H1 (cell line): Measurements from ENCODE around the gene DIDO1. TPM values are rescaled to one million over a fixed set of nuclear protein-coding genes. Genes with fewer than 3 reads are reported as not detected.

Experiments used
- CTCF ChIA-PET: fragments of 300-600 bp; sonication (Branson Sonifier 250); formaldehyde crosslinking; loops from one replicate; lab custom pipeline; 2021; ENCODE audit not compliant: partially characterized antibody; lab: Charles Lee
- POLR2A ChIA-PET: fragments of 300-600 bp; sonication (Branson Sonifier 250); formaldehyde crosslinking; loops from one replicate; lab custom pipeline; 2021; ENCODE audit warnings: inconsistent platforms; ENCODE audit not compliant: partially characterized antibody; lab: Charles Lee
- DNase-seq, 2 experiments: peaks; one replicate each; pipeline versions ENCODE4 v3.0.0 to v3.0.0-alpha.2; 2010 to 2022; ENCODE audit warnings: low spot score in 2 of 2, low read depth in 1 of 2, mixed read lengths in 1 of 2
- FAIRE-seq: peaks from 2 replicates; lab custom pipeline; 2011; peaks lifted over from hg19 to GRCh38; lab: Jason Lieb, UNC
- H2AFZ ChIP-seq: 2 replicates; pipeline ENCODE4 v1.8.1; 2012; ENCODE audit warnings: low read length, inconsistent platforms
- H2AK5ac ChIP-seq: 2 replicates; pipeline ENCODE4 v1.6.1; 2013; ENCODE audit warnings: low read depth, low read length
- H2BK120ac ChIP-seq: replicated peaks from 2 replicates; pipeline ENCODE3; 2013; ENCODE audit warnings: low read depth, low read length, inconsistent platforms
- H2BK12ac ChIP-seq: 2 replicates; pipeline ENCODE4 v1.6.1; 2013; ENCODE audit warnings: low read depth, low read length
- H2BK15ac ChIP-seq: 2 replicates; pipeline ENCODE4 v1.6.1; 2013; ENCODE audit warnings: low read length
- H2BK20ac ChIP-seq: 2 replicates; pipeline ENCODE4 v1.6.1; 2013; ENCODE audit warnings: low read length
- H2BK5ac ChIP-seq: 2 replicates; pipeline ENCODE4 v1.6.1; 2013; ENCODE audit warnings: low read depth, low read length
- H3K14ac ChIP-seq: 2 replicates; pipeline ENCODE4 v1.6.1; 2013; ENCODE audit warnings: inconsistent platforms; ENCODE audit not compliant: insufficient read length
- H3K18ac ChIP-seq: 2 replicates; pipeline ENCODE4 v1.6.1; 2013; ENCODE audit warnings: low read length; ENCODE audit errors: extremely low read depth
- H3K23ac ChIP-seq: 2 replicates; pipeline ENCODE4 v1.6.1; 2013; ENCODE audit warnings: inconsistent platforms; ENCODE audit not compliant: insufficient read length
- H3K23me2 ChIP-seq: 2 replicates; pipeline ENCODE4 v1.6.1; 2013; ENCODE audit warnings: low read depth, low read length
- H3K27ac ChIP-seq: 2 replicates; pipeline ENCODE4 v1.6.1; 2011; ENCODE audit warnings: low read depth, low read length, inconsistent platforms
- H3K27me3 ChIP-seq, 4 experiments: replicated peaks in 1 of 4; 1 replicate in 1 of 4; 2 replicates in 3 of 4; pipeline versions ENCODE4 v1.6.1 to v1.8.1; 2011 to 2013; ENCODE audit warnings: low read length in 3 of 4, mild to moderate bottlenecking in 3 of 4, inconsistent platforms in 2 of 4, mixed read lengths in 2 of 4, moderate library complexity in 1 of 4; ENCODE audit not compliant: control insufficient read depth in 3 of 4, insufficient read depth in 3 of 4; ENCODE audit errors: extremely low read depth in 1 of 4
- H3K36me3 ChIP-seq, 4 experiments: 2 replicates each; pipeline versions ENCODE4 v1.6.1 to v1.8.1; 2011 to 2013; ENCODE audit warnings: mild to moderate bottlenecking in 4 of 4, low read length in 3 of 4, moderate library complexity in 2 of 4, control low read depth in 1 of 4, inconsistent platforms in 1 of 4; ENCODE audit not compliant: insufficient read depth in 4 of 4, control insufficient read depth in 2 of 4
- H3K4ac ChIP-seq: replicated peaks from 2 replicates; pipeline ENCODE3; 2013; ENCODE audit warnings: low read length, low read depth, mixed read lengths, inconsistent platforms; ENCODE audit not compliant: insufficient read length
- H3K4me1 ChIP-seq, 4 experiments: replicated peaks in 1 of 4; 1 replicate in 1 of 4; 2 replicates in 3 of 4; pipeline versions ENCODE4 v1.6.1 to v1.8.1; 2011 to 2013; ENCODE audit warnings: low read length in 3 of 4, inconsistent platforms in 2 of 4, mixed read lengths in 1 of 4; ENCODE audit not compliant: insufficient read depth in 4 of 4, control insufficient read depth in 3 of 4
- H3K4me2 ChIP-seq, 2 experiments: 2 replicates each; pipeline versions ENCODE4 v1.6.1 to v1.8.1; 2011 to 2013; ENCODE audit warnings: low read depth in 2 of 2, low read length in 2 of 2, control low read depth in 1 of 2, inconsistent platforms in 1 of 2, mild to moderate bottlenecking in 1 of 2; ENCODE audit not compliant: insufficient read depth in 1 of 2
- H3K4me3 ChIP-seq, 4 experiments: fragments of 200-600, 300-600 bp in 1 of 4; sonication (generic), shearing (Covaris generic), sonication (Bioruptor Twin) in 1 of 4; 2 replicates each; pipeline versions ENCODE4 v1.5.1 to v1.8.1; 2011 to 2016; ENCODE audit warnings: low read length in 4 of 4, low read depth in 3 of 4, control low read depth in 2 of 4, inconsistent platforms in 2 of 4, mild to moderate bottlenecking in 2 of 4, mixed read lengths in 1 of 4, moderate library complexity in 1 of 4; ENCODE audit not compliant: insufficient read depth in 2 of 4; ENCODE audit errors: extremely low read depth in 1 of 4
- H3K56ac ChIP-seq: replicated peaks from 2 replicates; pipeline ENCODE3; 2013; ENCODE audit warnings: low read depth, mild to moderate bottlenecking, mixed read lengths, low read length, inconsistent platforms; ENCODE audit not compliant: insufficient read length
- H3K79me1 ChIP-seq: 2 replicates; pipeline ENCODE4 v1.6.1; 2013; ENCODE audit warnings: low read depth, low read length, control low read depth
- H3K79me2 ChIP-seq, 2 experiments: 2 replicates each; pipeline versions ENCODE4 v1.6.1 to v1.8.1; 2012 to 2013; ENCODE audit warnings: low read length in 2 of 2, mild to moderate bottlenecking in 2 of 2, inconsistent platforms in 1 of 2; ENCODE audit not compliant: insufficient read depth in 2 of 2, control insufficient read depth in 1 of 2
- H3K9ac ChIP-seq, 4 experiments: replicated peaks in 1 of 4; 1 replicate in 1 of 4; 2 replicates in 3 of 4; pipeline versions ENCODE4 v1.6.1 to v1.8.1; 2011 to 2013; ENCODE audit warnings: low read depth in 3 of 4, low read length in 3 of 4, control low read depth in 2 of 4, mild to moderate bottlenecking in 2 of 4, moderate library complexity in 2 of 4, inconsistent platforms in 1 of 4; ENCODE audit errors: extremely low read depth in 1 of 4
- H3K9me3 ChIP-seq, 2 experiments: 2 replicates each; pipeline versions ENCODE4 v1.6.1 to v1.8.1; 2012 to 2013; ENCODE audit warnings: mild to moderate bottlenecking in 2 of 2, moderate library complexity in 2 of 2, control low read depth in 1 of 2, inconsistent platforms in 1 of 2, low read depth in 1 of 2, low read length in 1 of 2, mixed read lengths in 1 of 2; ENCODE audit not compliant: insufficient read depth in 2 of 2
- H4K20me1 ChIP-seq, 2 experiments: replicated peaks in 1 of 2; 2 replicates each; pipeline versions ENCODE3 to v1.8.1; 2011 to 2013; ENCODE audit warnings: inconsistent platforms in 2 of 2, low read length in 2 of 2, mild to moderate bottlenecking in 1 of 2; ENCODE audit not compliant: insufficient read depth in 2 of 2, control insufficient read depth in 1 of 2
- H4K5ac ChIP-seq: 2 replicates; pipeline ENCODE4 v1.6.1; 2013; ENCODE audit warnings: low read length, low read depth, mixed read lengths, inconsistent platforms; ENCODE audit not compliant: insufficient read length
- H4K8ac ChIP-seq: 2 replicates; pipeline ENCODE4 v1.8.0; 2013; ENCODE audit warnings: mild to moderate bottlenecking, moderate library complexity, low read length, inconsistent platforms; ENCODE audit not compliant: insufficient read depth; ENCODE audit errors: extremely low read depth
- H4K91ac ChIP-seq: replicated peaks from 2 replicates; pipeline ENCODE3; 2013; ENCODE audit warnings: low read length, mixed read lengths, inconsistent platforms; ENCODE audit not compliant: insufficient read length
- BCL11A ChIP-seq, 2 experiments: IDR thresholded peaks; one replicate each; pipeline ENCODE4 v1.6.1; 2011; ENCODE audit warnings: low read depth in 2 of 2, low read length in 2 of 2, mild to moderate bottlenecking in 2 of 2
- CEBPB ChIP-seq: IDR thresholded peaks from 2 replicates; pipeline ENCODE4 v1.6.1; 2012; ENCODE audit warnings: low read depth, low read length
- CHD2 ChIP-seq: IDR thresholded peaks from 2 replicates; pipeline ENCODE4 v1.6.1; 2012; ENCODE audit warnings: low read length, improper control_type of control experiment
- PHF8 ChIP-seq: fragments of 200-600 bp; sonication (generic); conservative IDR thresholded peaks from 2 replicates; pipeline ENCODE4 v1.7.1; 2012; ENCODE audit warnings: low read depth, mild to moderate bottlenecking, inconsistent platforms, low read length, moderate library complexity
- POLR2AphosphoS5 ChIP-seq: IDR thresholded peaks from 2 replicates; pipeline ENCODE4 v1.6.1; 2011; ENCODE audit warnings: low read depth, low read length
- RBBP5 ChIP-seq: IDR thresholded peaks from 2 replicates; pipeline ENCODE4 v1.7.1; 2012; ENCODE audit warnings: low read depth, mild to moderate bottlenecking, inconsistent platforms, low read length, moderate library complexity, borderline replicate concordance
- SIN3A ChIP-seq, 2 experiments: IDR thresholded peaks in 1 of 2; conservative IDR thresholded peaks in 1 of 2; 2 replicates each; pipeline ENCODE4 v1.6.1; 2011 to 2012; ENCODE audit warnings: low read length in 2 of 2, improper control_type of control experiment in 1 of 2, low read depth in 1 of 2, mild to moderate bottlenecking in 1 of 2
- SIX5 ChIP-seq: IDR thresholded peaks from 2 replicates; pipeline ENCODE4 v1.6.1; 2011; ENCODE audit warnings: mild to moderate bottlenecking, low read depth, low read length
- WGBS, 2 experiments: shearing (Covaris generic) in 1 of 2; methylation state at CpG; one replicate each; pipeline versions ENCODE4 v1.1.6 to v1.1.7; 2013 to 2015; ENCODE audit warnings: low lambda C conversion rate in 2 of 2, mixed read lengths in 2 of 2, inconsistent platforms in 1 of 2, low coverage in 1 of 2, missing lambda C conversion rate in 1 of 2; ENCODE audit not compliant: insufficient replicate concordance in 2 of 2, insufficient coverage in 1 of 2, insufficient read length in 1 of 2; ENCODE audit errors: extremely low coverage in 1 of 2, missing lambda C conversion rate in 1 of 2; 5-methylcytosine and 5-hydroxymethylcytosine counted together
- polyA plus RNA-seq, 7 experiments: library from polyadenylated mRNA; depleted of rRNA in 3 of 7; stranded (reverse) in 5 of 7; unstranded in 2 of 7; fragments of >200 nt in 5 of 7; fragments of 200-250 nt in 2 of 7; gene quantifications; 1 replicate in 5 of 7; 2 replicates in 1 of 7; 4 replicates in 1 of 7; pipeline versions ENCODE4 v1.2.1 to v1.2.3, GENCODE V29; 2011 to 2013; ENCODE audit warnings: missing spikeins in 2 of 7, mixed read lengths in 2 of 7
- total RNA-seq: library from RNA; stranded (reverse); fragmentation: NEBNext Ultra II Directional; extraction: Animal tissue kit (Norgen Biotek cat#: 25700); gene quantifications from 2 replicates; pipeline ENCODE4 v1.2.1, GENCODE V29; 2021

The DIDO1 gene
- total and polyA plus RNA-seq, 2 of the 8 experiments (the other 6 are each of a cell fraction or from before 2014, with no cell fraction given): 53.6 to 82.8 TPM

- DNase-seq (no peak), FAIRE-seq (no peak)
- Histone ChIP-seq H3K14ac (no peak overlapping the region), H4K91ac (no peak overlapping the region), H2BK120ac (no peak overlapping the region), H2BK15ac (no peak overlapping the region), H4K20me1 (peaks cover 2% of the 10 kb centered on the region in 2 experiments), H3K9me3 (no peaks in the 10 kb centered on the region; a peak in 1 of 4 replicates), H3K79me1 (peaks cover 3% of the 10 kb centered on the region; the same call in 1 of the 2 replicates), H3K79me2 (no peaks in the 10 kb centered on the region), H2BK20ac (no peak overlapping the region), H3K56ac (no peak overlapping the region), H2AFZ (no peak overlapping the region), H4K5ac (no peak overlapping the region), H3K23ac (no peak overlapping the region), H3K18ac (no peak overlapping the region), H2AK5ac (no peak overlapping the region), H3K4ac (no peak overlapping the region), H3K4me2 (peak overlapping the region in 1 of 2 experiments; percentile 44; a peak in 1 of 4 replicates), H3K4me1 (peaks cover 0 to 3% (median 0%) of the 10 kb centered on the region in 4 experiments; a peak in 3 of 7 replicates), H3K36me3 (0 out of 8 replicates have a peak, but pooled peaks cover 0 to 3% (median 0%) of the 10 kb centered on the region in 4 experiments), H3K9ac (no peak overlapping the region), H2BK5ac (no peak overlapping the region), H4K8ac (no peak overlapping the region), H3K4me3 (peak overlapping the region in 1 of 4 experiments; percentile 34; a peak in 1 of 8 replicates), H2BK12ac (no peak overlapping the region), H3K23me2 (no peaks in the 10 kb centered on the region; the same call in 1 of the 2 replicates), H3K27ac (no peak overlapping the region), H3K27me3 (no peaks in the 10 kb centered on the region)
- ChIA-PET POLR2A (interaction anchor here (0.9 to 4.1 kb wide), 7 partner anchors 8 to 78 kb away, joined by 4 to 35 read pairs (median 5); partner anchors contain the start of gene DIDO1), CTCF (interaction anchor here (1.0 to 3.2 kb wide), 2 partner anchors 12 to 21 kb away, joined by 3 to 25 read pairs; no protein-coding TSS in a partner anchor)
- WGBS, 2 experiments: 79% methylated on average over 20 of the region's 20 CpGs; no CpG with 5 or more reads in 1 of the 2 experiments
- TF ChIP-seq SIX5 (no peak), PHF8 (no peak), CEBPB (no peak), CHD2 (no peak), SIN3A (conservative IDR thresholded peaks at IDR 0.05 in 1 of 2, IDR thresholded peaks at IDR 0.05 in 1 of 2; ENCODE audit: low read depth in 1 of 2, low read length in 2 of 2) (no peak), BCL11A (IDR thresholded peaks at IDR 0.05; ENCODE audit: low read depth in 2 of 2, low read length in 2 of 2) (no peak), RBBP5 (no peak), POLR2AphosphoS5 (no peak)
Measured at GRCh38 chr20:62878244-62879038, 47.9 kb downstream of the DIDO1 start.
